ENCODE data around the gene ERC2. TPM values are rescaled to one million over a fixed set of nuclear protein-coding genes. Genes with fewer than 3 reads are reported as not detected.

Gene ERC2
- total RNA-seq, 1 donor from 2014 or later = 7.4 TPM

- Histone ChIP-seq H3K4me3 (ENCODE audit: insufficient read depth, low read depth, low read length) (no peak overlapping the region), H3K9me3 (ENCODE audit: insufficient read depth, low read depth, low read length) (no peaks in the 10 kb centered on the region), H3K4me1 (ENCODE audit: insufficient read depth, low read length) (no peaks in the 10 kb centered on the region), H3K27ac (ENCODE audit: low read depth, low read length) (no peak overlapping the region), H3K27me3 (ENCODE audit: insufficient read depth, low read length) (no peaks in the 10 kb centered on the region), H2AFZ (ENCODE audit: low read depth, low read length) (no peak overlapping the region), H3K36me3 (ENCODE audit: insufficient read depth, low read length) (no peaks in the 10 kb centered on the region), H3K4me2 (ENCODE audit: low read length) (no peak overlapping the region), H4K20me1 (ENCODE audit: insufficient read depth, low read length) (no peaks in the 10 kb centered on the region), H3K9ac (ENCODE audit: low read length) (no peak overlapping the region), H3K79me2 (ENCODE audit: insufficient read depth, low read length) (no peaks in the 10 kb centered on the region)
- Mint-ChIP-seq H3K4me1 (ENCODE audit: low read depth, unreplicated experiment) (no peaks in the 10 kb centered on the region), H3K9me3 (ENCODE audit: unreplicated experiment) (no peaks in the 10 kb centered on the region), H3K27me3 (ENCODE audit: low read depth, unreplicated experiment) (no peaks in the 10 kb centered on the region), H3K4me3 (ENCODE audit: unreplicated experiment) (no peak overlapping the region), H3K36me3 (ENCODE audit: low read depth, unreplicated experiment) (no peaks in the 10 kb centered on the region), H3K27ac (ENCODE audit: unreplicated experiment) (no peak overlapping the region)
- DNase-seq (ENCODE audit: low read depth) (no peak), FAIRE-seq (no peak)
- TF ChIP-seq EZH2 (IDR thresholded peaks at IDR 0.05; ENCODE audit: insufficient read depth, low read length) (no peak), CTCF (IDR thresholded peaks at IDR 0.05; ENCODE audit: insufficient read depth, low read depth, low read length) (no peak)
Measured at GRCh38 chr3:55858727-55859126, 609.5 kb downstream of the ERC2 start.

GRCh38 chr3:55858302-55858701 lies 610.0 kb downstream of the ERC2 start:
- Histone ChIP-seq H3K4me2 (ENCODE audit: low read length) (no peak overlapping the region), H2AFZ (ENCODE audit: low read depth, low read length) (no peak overlapping the region), H3K4me1 (ENCODE audit: insufficient read depth, low read length) (no peaks in the 10 kb centered on the region), H3K27ac (ENCODE audit: low read depth, low read length) (no peak overlapping the region), H3K36me3 (ENCODE audit: insufficient read depth, low read length) (no peaks in the 10 kb centered on the region), H3K9me3 (ENCODE audit: insufficient read depth, low read depth, low read length) (no peaks in the 10 kb centered on the region), H3K79me2 (ENCODE audit: insufficient read depth, low read length) (no peaks in the 10 kb centered on the region), H3K27me3 (ENCODE audit: insufficient read depth, low read length) (no peaks in the 10 kb centered on the region), H3K4me3 (ENCODE audit: insufficient read depth, low read depth, low read length) (no peak overlapping the region), H4K20me1 (ENCODE audit: insufficient read depth, low read length) (no peaks in the 10 kb centered on the region), H3K9ac (ENCODE audit: low read length) (no peak overlapping the region)
- H3K27me3 Mint-ChIP-seq (ENCODE audit: low read depth, unreplicated experiment) = no peaks in the 10 kb centered on the region
- DNase-seq (ENCODE audit: low read depth) = peak; percentile 8
- no peaks in the 10 kb centered on the region for H3K4me1 Mint-ChIP-seq (ENCODE audit: low read depth, unreplicated experiment)
- H3K4me3 Mint-ChIP-seq (ENCODE audit: unreplicated experiment) = no peak overlapping the region
- no peaks in the 10 kb centered on the region for H3K9me3 Mint-ChIP-seq (ENCODE audit: unreplicated experiment)
- H3K36me3 Mint-ChIP-seq (ENCODE audit: low read depth, unreplicated experiment) = no peaks in the 10 kb centered on the region
- FAIRE-seq = no peak
- H3K27ac Mint-ChIP-seq (ENCODE audit: unreplicated experiment) = no peak overlapping the region
- TF ChIP-seq EZH2 (IDR thresholded peaks at IDR 0.05; ENCODE audit: insufficient read depth, low read length) (no peak), CTCF (IDR thresholded peaks at IDR 0.05; ENCODE audit: insufficient read depth, low read depth, low read length) (no peak)

GRCh38 chr3:55857633-55858032 lies 610.6 kb downstream of the ERC2 start:
- FAIRE-seq = no peak
- H3K36me3 Mint-ChIP-seq (ENCODE audit: low read depth, unreplicated experiment) = no peaks in the 10 kb centered on the region

More at GRCh38 chr3:55857633-55858032, 610.6 kb downstream of the ERC2 start:
- Mint-ChIP-seq H3K27ac (ENCODE audit: unreplicated experiment) (no peak overlapping the region), H3K4me3 (ENCODE audit: unreplicated experiment) (no peak overlapping the region), H3K4me1 (ENCODE audit: low read depth, unreplicated experiment) (no peaks in the 10 kb centered on the region), H3K9me3 (ENCODE audit: unreplicated experiment) (no peaks in the 10 kb centered on the region), H3K27me3 (ENCODE audit: low read depth, unreplicated experiment) (no peaks in the 10 kb centered on the region)
- Histone ChIP-seq H3K36me3 (ENCODE audit: insufficient read depth, low read length) (no peaks in the 10 kb centered on the region), H3K4me2 (ENCODE audit: low read length) (no peak overlapping the region), H2AFZ (ENCODE audit: low read depth, low read length) (no peak overlapping the region), H3K27ac (ENCODE audit: low read depth, low read length) (no peak overlapping the region), H4K20me1 (ENCODE audit: insufficient read depth, low read length) (no peaks in the 10 kb centered on the region), H3K4me1 (ENCODE audit: insufficient read depth, low read length) (no peaks in the 10 kb centered on the region), H3K9ac (ENCODE audit: low read length) (no peak overlapping the region), H3K27me3 (ENCODE audit: insufficient read depth, low read length) (no peaks in the 10 kb centered on the region), H3K79me2 (ENCODE audit: insufficient read depth, low read length) (no peaks in the 10 kb centered on the region), H3K4me3 (ENCODE audit: insufficient read depth, low read depth, low read length) (no peak overlapping the region), H3K9me3 (ENCODE audit: insufficient read depth, low read depth, low read length) (no peaks in the 10 kb centered on the region)
- DNase-seq (ENCODE audit: low read depth) = no peak
- TF ChIP-seq CTCF (IDR thresholded peaks at IDR 0.05; ENCODE audit: insufficient read depth, low read depth, low read length) (no peak), EZH2 (IDR thresholded peaks at IDR 0.05; ENCODE audit: insufficient read depth, low read length) (no peak)

All from astrocyte (in vitro differentiated cells and primary cell).